NB4 (cell line): ENCODE data around the gene TRABD.
A peak's percentile ranks its signal among the peaks of the same experiment; 100 is the strongest.

Experiments used
- DNase-seq: peaks from one replicate; pipeline ENCODE4 v3.0.0; 2010; ENCODE audit warnings: low read depth
- H3K4me3 ChIP-seq: one replicate; pipeline ENCODE4 v1.5.1; 2011; ENCODE audit warnings: mild to moderate bottlenecking, low read depth, low read length, moderate library complexity
- MYC ChIP-seq: IDR thresholded peaks from 2 replicates; pipeline ENCODE4 v1.6.1; 2011; ENCODE audit warnings: low read depth, low read length
- POLR2A ChIP-seq: IDR thresholded peaks from 2 replicates; pipeline ENCODE4 v1.6.1; 2011; ENCODE audit warnings: mild to moderate bottlenecking; ENCODE audit not compliant: insufficient read length; ENCODE audit errors: extremely low read depth
- TF ChIP-seq, protein P1 (sequence below): IDR thresholded peaks from one replicate; pipeline ENCODE4 v1.5.1; 2012; ENCODE audit warnings: low read depth, low read length
- TF ChIP-seq, protein P2 (sequence below): IDR thresholded peaks from 2 replicates; pipeline ENCODE4 v1.6.1; 2011; ENCODE audit warnings: low read depth, low read length

TRABD gene

GRCh38 chr22:50228366-50228765 lies 42.7 kb downstream of the TRABD start:
- DNase-seq, result no peak
- no peak overlapping the region for H3K4me3 ChIP-seq
- TF ChIP-seq MYC (no peak), POLR2A (no peak)
- TF ChIP-seq, protein P1, sequence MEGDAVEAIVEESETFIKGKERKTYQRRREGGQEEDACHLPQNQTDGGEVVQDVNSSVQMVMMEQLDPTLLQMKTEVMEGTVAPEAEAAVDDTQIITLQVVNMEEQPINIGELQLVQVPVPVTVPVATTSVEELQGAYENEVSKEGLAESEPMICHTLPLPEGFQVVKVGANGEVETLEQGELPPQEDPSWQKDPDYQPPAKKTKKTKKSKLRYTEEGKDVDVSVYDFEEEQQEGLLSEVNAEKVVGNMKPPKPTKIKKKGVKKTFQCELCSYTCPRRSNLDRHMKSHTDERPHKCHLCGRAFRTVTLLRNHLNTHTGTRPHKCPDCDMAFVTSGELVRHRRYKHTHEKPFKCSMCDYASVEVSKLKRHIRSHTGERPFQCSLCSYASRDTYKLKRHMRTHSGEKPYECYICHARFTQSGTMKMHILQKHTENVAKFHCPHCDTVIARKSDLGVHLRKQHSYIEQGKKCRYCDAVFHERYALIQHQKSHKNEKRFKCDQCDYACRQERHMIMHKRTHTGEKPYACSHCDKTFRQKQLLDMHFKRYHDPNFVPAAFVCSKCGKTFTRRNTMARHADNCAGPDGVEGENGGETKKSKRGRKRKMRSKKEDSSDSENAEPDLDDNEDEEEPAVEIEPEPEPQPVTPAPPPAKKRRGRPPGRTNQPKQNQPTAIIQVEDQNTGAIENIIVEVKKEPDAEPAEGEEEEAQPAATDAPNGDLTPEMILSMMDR, result no peak
- TF ChIP-seq, protein P2, sequence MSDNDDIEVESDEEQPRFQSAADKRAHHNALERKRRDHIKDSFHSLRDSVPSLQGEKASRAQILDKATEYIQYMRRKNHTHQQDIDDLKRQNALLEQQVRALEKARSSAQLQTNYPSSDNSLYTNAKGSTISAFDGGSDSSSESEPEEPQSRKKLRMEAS, result no peak

- DNase-seq, result no peak
- no peak overlapping the region for H3K4me3 ChIP-seq
- TF ChIP-seq MYC (no peak), POLR2A (no peak)
- TF ChIP-seq, protein P2, result no peak
- TF ChIP-seq, protein P1, result no peak
Observed at GRCh38 chr22:50229370-50229769, 43.7 kb downstream of the TRABD start.

GRCh38 chr22:50232481-50233151 lies 46.9 kb downstream of the TRABD start:
- TF ChIP-seq, protein P2, result no peak
- TF ChIP-seq, protein P1, result no peak
- TF ChIP-seq MYC, result no peak
- no peak for TF ChIP-seq POLR2A
- H3K4me3 ChIP-seq, result no peak overlapping the region
- DNase-seq, result no peak

- TF ChIP-seq POLR2A (no peak), MYC (no peak)
- TF ChIP-seq, protein P1, result no peak
- TF ChIP-seq, protein P2, result no peak
- DNase-seq, result no peak
- no peak overlapping the region for H3K4me3 ChIP-seq
Observed at GRCh38 chr22:50233223-50233622, 47.5 kb downstream of the TRABD start.

GRCh38 chr22:50236731-50237409 lies 51.2 kb downstream of the TRABD start:
- no peak overlapping the region for H3K4me3 ChIP-seq
- TF ChIP-seq, protein P1, result peak; percentile 46
- TF ChIP-seq, protein P2, result no peak
- peak; percentile 88 for DNase-seq
